Placental pericyte (primary cell): ENCODE measurements around the gene ACKR4. TPM values are rescaled to one million over a fixed set of nuclear protein-coding genes. Genes with fewer than 3 reads are reported as not detected.

Experiments used
- total RNA-seq: library from RNA; depleted of rRNA; stranded (reverse); fragments of >200 nt; gene quantifications from 2 replicates; pipeline ENCODE4 v1.2.3, GENCODE V29; 2012

Gene ACKR4
- under 0.01 and 3.4 TPM in 2 replicates for total RNA-seq

DNA sequence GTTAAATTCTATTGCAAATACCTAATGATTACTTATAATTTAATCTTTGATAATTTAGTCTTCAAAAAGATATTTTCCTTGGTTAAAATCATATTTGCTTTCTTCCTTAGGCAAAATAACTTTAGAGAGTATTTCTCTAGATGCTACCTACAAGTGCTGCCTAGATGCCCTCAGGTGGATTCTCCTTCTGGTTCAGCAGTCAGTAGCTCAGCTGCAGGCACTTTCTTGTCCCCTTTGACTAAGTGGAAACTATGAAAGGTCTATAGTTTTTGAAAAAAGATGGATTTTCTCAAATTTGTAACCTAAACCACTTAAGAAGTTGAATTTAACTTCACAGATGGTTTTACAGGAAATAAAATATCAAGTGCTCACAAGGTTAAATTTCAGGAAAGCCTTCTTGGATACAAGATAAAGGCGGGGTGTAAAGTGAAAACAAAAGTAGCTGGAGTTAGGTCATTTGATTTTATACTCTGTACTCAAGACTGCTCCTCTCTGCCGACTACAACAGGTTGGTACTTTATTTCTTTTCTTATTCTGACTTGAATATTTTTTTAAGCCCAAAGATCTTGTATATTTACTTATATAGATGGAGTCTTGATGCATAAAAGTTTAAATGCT is at the start of gene ACKR4:
TSS of gene ACKR4 (plus strand) at position 455 of the 618 bp plus-strand sequence. CDS start 3,128 bp downstream, outside the sequence.

Other genes starting within 250 kb of the ACKR4 start
- 63.5 and 92.9 TPM in 2 replicates for gene DNAJC13, start 179.8 kb upstream of the ACKR4 start, total RNA-seq
- 29.6 and 34.4 TPM in 2 replicates for gene ACAD11, start 62.5 kb downstream of the ACKR4 start, total RNA-seq
- gene UBA5, start 63.1 kb downstream of the ACKR4 start, total RNA-seq, result 43.8 and 52.3 TPM in 2 replicates
- 28.7 and 56.3 TPM in 2 replicates for gene NPHP3, start 125.1 kb downstream of the ACKR4 start, total RNA-seq